GM19193 (cell line): ENCODE results near the gene STAB2.

Source experiments
- POLR2A ChIP-seq: IDR thresholded peaks from 4 replicates; pipeline ENCODE4 v1.6.1; 2011; ENCODE audit not compliant: insufficient read depth, insufficient read length; ENCODE audit errors: extremely low read depth

The STAB2 gene

GRCh38 chr12:103627189-103627855 is 40.2 kb downstream of the STAB2 start:
- no peak for TF ChIP-seq POLR2A

GRCh38 chr12:103632554-103633216 is 45.6 kb downstream of the STAB2 start:
- no peak for TF ChIP-seq POLR2A

- no peak for TF ChIP-seq POLR2A
Observed at GRCh38 chr12:103634732-103635131, 47.7 kb downstream of the STAB2 start.

GRCh38 chr12:103635419-103635818 is 48.3 kb downstream of the STAB2 start:
- no peak for TF ChIP-seq POLR2A

DNA sequence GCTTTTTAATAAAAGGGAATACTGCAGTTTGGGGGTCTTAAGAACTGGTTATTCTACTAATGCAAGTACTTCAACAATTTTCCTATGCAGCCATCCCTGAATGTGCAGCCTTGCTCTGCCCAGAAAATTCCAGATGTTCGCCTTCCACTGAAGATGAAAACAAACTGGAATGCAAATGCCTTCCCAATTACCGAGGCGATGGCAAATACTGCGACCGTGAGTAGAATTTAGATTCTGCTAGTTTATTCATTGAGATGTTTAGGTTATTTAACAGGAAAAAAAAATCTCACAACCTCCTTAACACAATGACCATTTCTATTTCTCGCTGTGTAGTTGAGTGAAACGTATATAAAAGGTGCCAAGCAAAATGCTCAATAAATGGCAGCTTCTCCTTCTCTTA is 49.9 kb downstream of the STAB2 start:
- no peak for TF ChIP-seq POLR2A

DNA sequence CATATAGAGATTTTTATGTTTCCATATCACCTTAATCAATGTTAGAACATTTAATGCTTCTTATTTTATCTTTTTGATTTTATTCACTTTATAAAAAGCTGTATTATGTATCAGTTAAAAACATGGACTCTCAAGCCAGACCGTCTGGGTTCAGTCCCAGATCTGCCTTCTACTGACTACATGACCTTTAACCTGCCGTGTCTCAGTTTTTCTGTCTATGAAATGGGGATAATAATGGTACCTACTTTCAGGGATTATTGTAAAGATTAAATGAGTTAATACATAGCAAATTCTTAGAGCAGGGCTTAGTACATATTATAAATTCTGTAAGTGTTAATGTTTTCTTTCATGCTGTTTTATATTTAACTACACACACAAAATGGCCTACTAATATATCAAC is 50.4 kb downstream of the STAB2 start:
- TF ChIP-seq POLR2A, result no peak

DNA sequence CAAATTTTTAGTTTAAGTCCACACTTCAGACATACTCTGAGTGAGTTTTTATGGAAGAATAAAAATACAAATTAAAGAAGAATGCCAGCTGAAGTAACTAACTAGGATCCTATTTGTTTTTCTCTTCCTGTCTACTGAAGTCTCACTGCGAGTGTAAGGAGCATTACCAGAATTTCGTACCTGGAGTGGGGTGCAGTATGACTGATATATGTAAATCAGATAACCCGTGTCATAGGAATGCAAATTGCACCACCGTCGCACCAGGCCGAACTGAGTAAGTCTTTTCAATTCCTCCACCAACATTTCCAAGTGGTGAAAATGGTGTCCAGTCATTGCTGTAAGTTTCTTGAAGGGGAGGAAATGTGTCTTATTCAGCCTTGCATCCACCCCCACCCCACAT is 52.9 kb downstream of the STAB2 start:
- no peak for TF ChIP-seq POLR2A

DNA sequence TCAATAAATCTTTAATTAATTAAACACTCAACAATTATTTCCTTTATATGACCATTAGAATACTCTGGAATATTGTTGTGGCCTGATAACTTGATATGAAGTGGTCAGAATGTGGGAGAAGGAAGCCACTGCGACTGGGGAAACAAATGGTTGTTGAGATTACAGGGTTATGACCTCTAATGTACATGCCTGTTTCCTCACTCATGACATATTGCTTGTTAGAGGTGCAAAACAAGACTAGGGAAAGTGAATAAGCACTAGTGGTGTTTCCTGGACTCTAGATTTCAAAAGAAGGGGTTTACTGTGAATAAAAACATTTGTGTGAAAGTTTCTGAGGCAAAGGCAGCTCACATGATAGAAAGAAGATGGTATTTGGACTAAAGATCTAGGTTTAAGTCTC is 53.3 kb downstream of the STAB2 start:
- no peak for TF ChIP-seq POLR2A

DNA sequence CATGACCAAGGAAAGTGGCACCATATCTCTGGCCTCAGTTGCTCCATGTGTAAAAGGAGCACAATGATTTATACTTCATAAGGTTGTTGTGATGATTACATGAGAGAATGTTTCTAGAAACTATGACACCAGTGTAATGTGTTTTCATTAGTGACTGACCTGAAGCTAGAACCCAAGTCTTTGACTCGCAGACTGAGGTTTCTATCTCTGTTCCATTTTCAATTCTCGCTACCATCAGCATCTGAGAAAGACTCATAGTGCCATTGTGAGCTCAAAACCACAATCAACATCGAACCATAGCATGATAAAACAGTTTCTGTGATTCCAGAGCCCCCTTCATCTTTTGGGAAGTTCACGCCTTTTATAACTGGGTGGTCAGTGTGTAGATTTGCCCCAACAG is 53.8 kb downstream of the STAB2 start:
- no peak for TF ChIP-seq POLR2A

- TF ChIP-seq POLR2A, result no peak
Observed at GRCh38 chr12:103642240-103642864, 55.3 kb downstream of the STAB2 start.

- no peak for TF ChIP-seq POLR2A
Observed at GRCh38 chr12:103645202-103645601, 58.1 kb downstream of the STAB2 start.

DNA sequence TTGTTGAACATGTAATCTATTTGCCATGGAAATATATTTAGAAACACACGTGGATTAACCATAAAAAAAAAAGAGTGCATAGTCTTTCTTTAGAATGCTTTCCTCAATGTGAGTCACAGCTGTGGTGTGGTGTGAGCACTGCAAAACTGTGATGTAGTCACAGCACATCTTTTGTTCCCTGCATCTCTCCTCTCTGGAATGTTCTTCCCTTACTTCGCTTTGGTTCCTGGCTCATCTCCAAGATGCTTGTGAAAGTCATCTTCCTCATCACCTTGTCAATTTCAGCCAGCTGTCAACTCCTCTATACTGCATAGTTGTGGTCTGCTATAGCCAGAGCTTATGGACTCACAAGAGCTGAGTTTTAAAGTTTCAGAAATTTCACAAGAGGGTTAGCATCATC is 60.2 kb downstream of the STAB2 start:
- no peak for TF ChIP-seq POLR2A

DNA sequence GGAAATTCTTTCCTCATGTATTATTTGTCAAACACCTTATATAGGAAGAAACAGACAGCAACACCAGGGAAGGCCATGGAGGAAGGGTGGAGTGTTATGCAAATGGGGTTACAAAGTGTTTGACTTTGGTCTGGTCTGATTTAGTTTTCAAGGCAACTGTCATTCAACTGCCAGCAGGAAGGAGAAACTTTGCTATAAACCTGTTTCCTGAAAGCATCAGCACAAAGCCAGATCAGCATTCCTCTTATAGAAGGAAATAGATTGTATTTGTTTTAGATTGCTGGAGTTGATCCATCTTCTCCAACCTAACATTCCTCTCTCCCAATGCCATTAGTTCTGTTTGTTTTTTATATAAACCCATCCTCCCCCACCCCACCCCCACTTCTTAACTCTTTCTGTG is 65.7 kb downstream of the STAB2 start:
- no peak for TF ChIP-seq POLR2A

- TF ChIP-seq POLR2A, result no peak
Observed at GRCh38 chr12:103654816-103655215, 67.7 kb downstream of the STAB2 start.

- TF ChIP-seq POLR2A, result no peak
Observed at GRCh38 chr12:103656291-103656690, 69.2 kb downstream of the STAB2 start.

DNA sequence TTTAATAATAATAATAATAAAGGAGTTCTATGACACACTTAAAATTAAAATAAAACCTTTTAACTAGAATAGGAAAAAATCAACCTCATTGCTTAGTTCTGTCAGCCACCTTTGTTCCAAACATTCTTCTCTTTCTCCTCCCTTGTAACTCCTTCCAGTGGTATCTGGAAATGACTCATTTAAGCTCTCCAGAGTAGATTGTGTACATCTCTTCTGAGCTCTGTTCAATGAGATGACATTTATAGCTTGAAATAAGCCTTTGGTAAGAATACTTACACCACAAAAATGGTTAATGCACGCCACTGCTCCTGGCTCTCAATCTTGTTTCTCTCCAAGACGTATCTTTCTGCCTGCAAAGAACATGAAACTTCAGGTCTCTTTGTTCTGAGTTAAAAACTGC is 70.3 kb downstream of the STAB2 start:
- no peak for TF ChIP-seq POLR2A
